Left lung (tissue), 10 donors: Measurements from ENCODE around the gene SUN3. TPM values are rescaled to one million over a fixed set of nuclear protein-coding genes. Genes with fewer than 3 reads are reported as not detected.

Experiments
- ATAC-seq: fragments of 200-7000 bp; cut with Tn5 transposase; one replicate; pipeline ENCODE4 v1.9.1; 2020; ENCODE audit warnings: moderate library complexity
- DNase-seq, 4 donors: peaks; one replicate each; pipeline ENCODE4 v3.0.0-alpha.2; 2013 to 2020
- H3K27ac ChIP-seq, 2 donors: fragments of 200-600 bp; sonication (generic) in 1 of 2; one replicate each; pipeline versions ENCODE4 v1.5.0 to v1.8.0; 2020 to 2021
- H3K27me3 ChIP-seq, 2 donors: fragments of 200-600 bp; sonication (generic) in 1 of 2; one replicate each; pipeline versions ENCODE4 v1.5.0 to v1.8.0; 2020 to 2021
- H3K36me3 ChIP-seq, 2 donors: fragments of 200-600 bp; sonication (generic) in 1 of 2; one replicate each; pipeline versions ENCODE4 v1.5.0 to v1.8.0; 2020 to 2021
- H3K4me1 ChIP-seq, 2 donors: fragments of 200-600 bp; one replicate each; pipeline ENCODE4 v1.8.0; 2021
- H3K4me3 ChIP-seq, 2 donors: fragments of 200-600 bp; sonication (generic) in 1 of 2; one replicate each; pipeline versions ENCODE4 v1.5.0 to v1.8.0; 2020 to 2021; ENCODE audit warnings: mild to moderate bottlenecking in 1 of 2
- H3K9me3 ChIP-seq, 2 donors: fragments of 200-600 bp; sonication (generic) in 1 of 2; one replicate each; pipeline versions ENCODE4 v1.5.0 to v1.8.0; 2020 to 2021
- CTCF ChIP-seq, 2 donors: fragments of 200-600 bp; sonication (generic) in 1 of 2; IDR thresholded peaks; one replicate each; pipeline versions ENCODE4 v1.5.0 to v1.8.0; 2021; ENCODE audit warnings: antibody characterized with exemption in 2 of 2
- intact Hi-C, 2 donors: fragments of 100-400 bp; cut with DNase I; formaldehyde crosslinking; loops; one replicate each; pipeline versions ENCODE4 v1.11.2 to v1.14.2; 2022
- polyA plus RNA-seq, 6 donors: library from polyadenylated mRNA; unstranded; fragments of 120-200 nt; gene quantifications; one replicate each; pipeline ENCODE4 v1.2.1, GENCODE V29; 2013; ENCODE audit not compliant: insufficient read length in 6 of 6
- total RNA-seq, 2 donors: library from RNA; stranded (reverse); fragmentation: NEBNext Ultra II Directional; extraction: Animal tissue kit (Norgen Biotek cat#: 25700); gene quantifications; one replicate each; pipeline ENCODE4 v1.2.1, GENCODE V29; 2021
- donor health status: DM: no; HTN: yes; CAD: no.
- donor health status: DM: no; HTN: no; CAD: no.

Gene SUN3
- total and polyA plus RNA-seq, 8 donors = 0.11 to 0.39 (median 0.29) TPM; not detected in 3

GRCh38 chr7:48035301-48035966 lies 6.5 kb upstream of the SUN3 start, which contains the start of gene C7orf57:
Gene C7orf57, plus strand, starts transcription at chr7:48035543. Its CDS starts 766 bp downstream, at chr7:48036309.
- DNase-seq = peak; percentile 81 to 97 (median 92)
- Histone ChIP-seq H3K27ac (no peak within 1 kb of the TSS), H3K4me1 (peaks cover 6 to 9% of the 10 kb centered on the region in 2 donors), H3K27me3 (peaks cover 26 to 57% of the 10 kb centered on the region in 2 donors), H3K4me3 (peak within 1 kb of the TSS; percentile 41 to 49), H3K9me3 (no peaks in the 10 kb centered on the region), H3K36me3 (no peaks in the 10 kb centered on the region)
- ATAC-seq = peak; percentile 100
- intact Hi-C loops = loop anchor here in 1 of 2 donors (10.0 kb wide), 1 partner anchor 69 kb away; no protein-coding TSS in a partner anchor
- peak in 1 of 2 donors; percentile 17 for TF ChIP-seq CTCF (IDR thresholded peaks at IDR 0.05)

- Histone ChIP-seq H3K27me3 (peaks cover 26 to 63% of the 10 kb centered on the region in 2 donors), H3K36me3 (no peaks in the 10 kb centered on the region), H3K9me3 (no peaks in the 10 kb centered on the region), H3K4me3 (no peak overlapping the region), H3K4me1 (peaks cover 6 to 9% of the 10 kb centered on the region in 2 donors), H3K27ac (no peak overlapping the region)
- ATAC-seq (no peak), DNase-seq (no peak)
- no peak for TF ChIP-seq CTCF (IDR thresholded peaks at IDR 0.05)
- intact Hi-C loops = loop anchor here in 1 of 2 donors (10.0 kb wide), 1 partner anchor 71 kb away; no protein-coding TSS in a partner anchor
Observed at GRCh38 chr7:48033922-48034321, 5.0 kb upstream of the SUN3 start.

GRCh38 chr7:48031111-48031510 lies 2.2 kb upstream of the SUN3 start:
- TF ChIP-seq CTCF (IDR thresholded peaks at IDR 0.05) = no peak
- Histone ChIP-seq H3K4me1 (peaks cover 6 to 8% of the 10 kb centered on the region in 2 donors), H3K36me3 (no peaks in the 10 kb centered on the region), H3K4me3 (no peak overlapping the region), H3K27me3 (peaks cover 23 to 45% of the 10 kb centered on the region in 2 donors), H3K9me3 (no peaks in the 10 kb centered on the region), H3K27ac (no peak overlapping the region)
- DNase-seq = no peak
- ATAC-seq = no peak
- intact Hi-C loops = loop anchor here in 1 of 2 donors (10.0 kb wide), 1 partner anchor 74 kb away; no protein-coding TSS in a partner anchor

GRCh38 chr7:48025624-48026023 lies 3.3 kb downstream of the SUN3 start:
- peaks cover 0 to 16% of the 10 kb centered on the region in 2 donors for H3K9me3 ChIP-seq
- peaks cover 0 to 6% of the 10 kb centered on the region in 2 donors for H3K27me3 ChIP-seq
- DNase-seq = no peak
- no peaks in the 10 kb centered on the region for H3K36me3 ChIP-seq
- peak; percentile 93 for ATAC-seq
- H3K4me3 ChIP-seq = no peak overlapping the region
- no peaks in the 10 kb centered on the region for H3K4me1 ChIP-seq
- intact Hi-C loops = no loop called here
- no peak overlapping the region for H3K27ac ChIP-seq
- no peak for TF ChIP-seq CTCF (IDR thresholded peaks at IDR 0.05)

GRCh38 chr7:48017674-48018073 lies 11.2 kb downstream of the SUN3 start:
- H3K9me3 ChIP-seq = peaks cover 0 to 3% of the 10 kb centered on the region in 2 donors

More at GRCh38 chr7:48017674-48018073, 11.2 kb downstream of the SUN3 start:
- no peak overlapping the region for H3K27ac ChIP-seq
- ATAC-seq (no peak), DNase-seq (no peak)
- no peaks in the 10 kb centered on the region for H3K27me3 ChIP-seq
- no peak for TF ChIP-seq CTCF (IDR thresholded peaks at IDR 0.05)
- intact Hi-C loops = no loop called here
- H3K4me3 ChIP-seq = no peak overlapping the region
- no peaks in the 10 kb centered on the region for H3K4me1 ChIP-seq
- H3K36me3 ChIP-seq = no peaks in the 10 kb centered on the region
